ENCODE results near the gene SMARCC2.
A peak's percentile ranks its signal among the peaks of the same experiment; 100 is the strongest.

Gene SMARCC2

GRCh38 chr12:56189099-56189917 lies at the start of gene SMARCC2:
Gene SMARCC2, minus strand, starts transcription at chr12:56189483. Its CDS starts 22 bp downstream, at chr12:56189461.
- DNase-seq = peak; percentile 80

GRCh38 chr12:56237552-56237951 lies 48.3 kb upstream of the SMARCC2 start:
- no peak for DNase-seq

DNA sequence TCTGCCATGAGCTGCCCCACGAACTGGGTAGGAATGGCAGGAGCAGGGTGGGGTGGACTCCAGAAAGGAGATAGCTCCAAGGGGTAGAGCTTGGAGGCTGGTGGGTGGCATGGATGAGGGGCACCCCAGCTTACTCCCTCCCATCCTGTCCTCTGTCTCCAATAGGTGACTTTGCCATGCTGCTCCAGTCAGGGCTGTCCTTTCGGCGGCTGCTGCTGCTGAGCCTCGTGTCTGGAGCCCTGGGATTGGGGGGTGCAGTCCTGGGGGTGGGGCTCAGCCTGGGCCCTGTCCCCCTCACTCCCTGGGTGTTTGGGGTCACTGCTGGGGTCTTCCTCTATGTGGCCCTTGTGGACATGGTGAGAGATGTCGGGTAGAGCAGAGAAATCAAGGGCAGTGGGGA lies 47.7 kb upstream of the SMARCC2 start:
- no peak for DNase-seq

GRCh38 chr12:56236091-56236490 lies 46.8 kb upstream of the SMARCC2 start:
- no peak for DNase-seq

DNA sequence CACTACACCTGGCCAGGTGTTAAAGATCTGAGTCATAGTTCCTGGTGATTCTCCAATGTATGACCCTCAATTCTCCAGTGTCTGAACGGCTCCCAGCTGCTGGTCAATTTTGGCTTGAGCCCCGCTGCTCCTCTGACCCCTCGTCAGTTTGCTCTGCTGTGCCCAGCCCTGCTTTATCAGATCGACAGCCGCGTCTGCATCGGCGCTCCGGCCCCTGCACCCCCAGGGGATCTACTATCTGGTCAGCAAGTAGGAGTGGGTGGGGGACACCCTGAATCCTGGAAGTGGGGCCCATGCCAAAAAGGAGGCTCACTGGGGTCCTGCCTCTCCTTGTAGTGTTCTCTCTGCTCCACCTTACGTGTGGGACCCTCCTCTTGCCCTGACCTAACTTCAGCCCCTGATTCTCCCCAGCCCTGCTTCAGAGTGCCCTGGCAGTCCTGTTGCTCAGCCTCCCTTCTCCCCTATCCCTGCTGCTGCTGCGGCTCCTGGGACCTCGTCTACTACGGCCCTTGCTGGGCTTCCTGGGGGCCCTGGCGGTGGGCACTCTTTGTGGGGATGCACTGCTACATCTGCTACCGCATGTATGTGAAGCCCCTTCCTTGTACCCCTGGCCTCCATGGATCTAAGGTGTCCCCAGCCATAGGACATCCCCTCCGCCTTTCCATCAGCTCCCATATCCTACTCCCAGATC lies 45.6 kb upstream of the SMARCC2 start:
- no peak for DNase-seq

GRCh38 chr12:56231184-56231582 lies 41.9 kb upstream of the SMARCC2 start:
- no peak for DNase-seq

DNA sequence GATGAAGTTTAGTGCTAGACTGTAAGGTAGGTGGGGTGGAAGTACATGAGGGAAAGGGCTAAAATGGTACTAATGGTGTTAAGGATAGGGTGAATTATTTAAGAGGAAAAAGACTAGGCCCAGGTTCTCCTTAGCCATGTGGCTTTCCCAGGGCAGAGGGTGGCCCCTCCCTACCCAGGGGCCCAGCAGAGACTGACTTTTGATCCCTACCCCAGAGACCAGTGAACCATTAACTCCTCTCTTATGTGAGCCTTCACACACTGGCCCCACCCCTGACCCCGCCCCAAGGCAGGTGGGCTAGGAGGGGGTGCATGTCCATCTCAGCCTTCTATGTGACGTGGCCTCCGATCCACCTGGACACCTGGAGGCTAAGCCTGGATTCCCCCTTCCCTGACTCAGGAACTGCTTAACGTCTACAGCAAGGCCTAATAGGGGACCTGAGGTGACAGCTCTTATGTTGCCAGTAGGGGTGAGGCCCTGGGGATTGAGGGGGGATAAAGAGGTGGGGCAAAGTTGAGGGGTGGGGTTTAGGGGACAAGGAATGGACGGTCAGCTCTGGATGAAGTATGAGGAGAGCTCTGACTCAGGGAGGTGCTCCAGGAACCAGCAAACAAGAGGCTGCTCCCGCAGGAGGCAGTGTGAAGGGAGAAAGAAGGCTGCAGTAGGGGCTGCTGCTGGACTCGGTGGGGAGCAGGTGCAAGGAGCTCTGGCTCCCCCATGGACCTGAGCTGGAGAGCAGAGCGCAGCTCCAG lies 41.3 kb upstream of the SMARCC2 start:
- DNase-seq = no peak

- DNase-seq = no peak
Measured at GRCh38 chr12:56229916-56230431, 40.7 kb upstream of the SMARCC2 start, which contains the start of gene SLC39A5. Gene SLC39A5, plus strand, starts transcription at chr12:56230051. Its CDS starts 1,224 bp downstream, at chr12:56231275.

DNA sequence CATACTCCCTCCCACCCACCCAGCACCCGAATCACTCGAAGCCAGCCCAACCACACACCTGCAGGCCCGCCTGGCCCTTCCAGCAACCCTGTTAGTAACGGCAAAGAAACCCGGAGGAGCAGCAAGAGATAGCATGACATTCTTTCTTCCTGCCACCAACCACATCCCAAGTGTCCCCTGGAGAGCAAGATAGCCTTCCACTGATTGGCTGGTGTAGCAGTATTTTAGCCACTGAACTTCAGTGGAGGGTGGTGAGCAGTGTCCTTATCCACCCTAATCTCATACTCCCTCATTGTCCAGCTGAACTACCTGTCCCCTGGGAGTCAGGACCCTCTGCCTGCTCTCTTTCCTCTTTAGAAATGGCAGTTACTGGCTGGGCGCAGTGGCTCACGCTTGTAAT lies 39.8 kb upstream of the SMARCC2 start:
- no peak for DNase-seq

DNA sequence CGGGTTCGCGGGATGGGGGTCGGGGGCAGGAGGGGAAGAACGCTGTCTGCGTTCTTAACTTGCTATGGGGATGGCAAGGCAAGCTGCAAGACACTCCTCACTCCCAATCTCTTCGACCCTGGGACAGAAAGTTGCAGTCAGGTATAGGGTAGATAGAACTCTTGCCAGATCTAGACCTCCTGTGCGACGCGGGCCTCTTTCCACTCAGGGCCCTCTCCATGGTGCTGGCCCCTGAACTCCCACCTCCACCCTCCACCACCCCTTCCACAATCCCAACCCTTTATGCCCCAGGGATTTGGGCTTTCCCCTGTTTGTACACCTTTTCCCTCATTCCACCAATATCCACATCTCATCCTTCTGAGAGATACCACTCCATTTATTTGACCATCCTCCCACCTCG lies 35.7 kb upstream of the SMARCC2 start:
- no peak for DNase-seq

DNA sequence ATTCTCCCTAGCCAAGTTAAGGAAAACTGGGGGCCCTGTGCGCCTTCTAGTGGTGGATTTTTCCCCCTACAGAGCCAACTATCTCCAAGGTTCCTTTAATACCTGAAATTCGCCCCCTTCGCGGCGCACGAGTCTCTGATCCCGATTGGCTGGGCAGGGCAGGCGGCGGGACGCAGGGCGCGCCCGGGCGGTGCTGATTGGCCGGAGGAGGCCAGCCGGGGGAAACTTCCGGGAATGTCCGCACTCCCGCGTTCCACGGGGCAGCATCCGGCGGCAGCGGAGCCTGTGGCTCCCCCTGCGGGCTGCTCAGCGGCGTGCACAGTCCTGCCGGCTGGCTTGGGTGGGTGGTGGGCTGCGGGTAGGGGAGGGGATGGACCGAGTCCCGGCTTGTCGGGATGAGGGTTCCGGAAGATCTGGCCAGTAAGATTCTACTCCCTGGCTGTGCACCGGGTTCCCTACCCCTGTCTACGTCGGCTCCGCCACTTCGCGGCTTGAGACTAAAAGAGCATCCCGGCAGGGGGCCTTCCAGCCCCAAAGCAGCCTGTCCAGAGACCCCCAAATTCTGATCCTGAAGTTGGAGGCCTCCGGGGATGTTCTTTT lies 34.9 kb upstream of the SMARCC2 start, which contains the start of gene NABP2:
TSS of gene NABP2 (plus strand) at position 241 of the 600 bp plus-strand sequence. CDS start 515 bp downstream, outside the sequence.
- peak; percentile 96 for DNase-seq

GRCh38 chr12:56223571-56224101 lies 34.4 kb upstream of the SMARCC2 start:
- no peak for DNase-seq

GRCh38 chr12:56222531-56222895 lies 33.2 kb upstream of the SMARCC2 start:
- no peak for DNase-seq

- DNase-seq = peak; percentile 91
Measured at GRCh38 chr12:56221757-56222530, 32.7 kb upstream of the SMARCC2 start, which contains the start of gene RNF41. Gene RNF41, minus strand, starts transcription at chr12:56221922. Its CDS starts 7,875 bp downstream, at chr12:56214047.

DNA sequence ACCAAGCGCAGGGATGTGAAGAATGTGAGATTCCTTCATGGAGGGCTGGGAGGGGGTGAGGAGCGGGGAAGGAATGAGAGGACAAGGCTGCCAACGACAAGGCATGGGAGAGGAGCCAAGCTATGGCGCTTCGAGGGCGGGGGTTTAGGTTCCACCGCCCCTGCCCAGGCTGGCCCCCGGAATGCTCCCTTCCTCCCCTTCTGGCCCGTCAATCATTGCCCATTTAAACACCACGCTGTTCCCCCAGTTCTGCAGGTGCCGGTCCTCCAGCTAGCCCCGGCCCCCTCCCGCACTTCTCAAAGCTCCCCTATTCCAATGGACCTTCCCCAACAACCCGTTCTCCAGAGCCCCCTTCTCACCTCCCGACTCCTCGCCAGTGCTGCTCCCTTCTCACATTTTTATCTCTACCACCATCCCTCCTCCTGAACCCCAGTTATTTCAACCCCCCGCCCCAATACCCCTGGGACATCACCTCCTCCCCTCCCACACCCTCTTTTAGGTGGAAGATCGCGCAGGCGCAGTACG lies 32.0 kb upstream of the SMARCC2 start:
- no peak for DNase-seq

GRCh38 chr12:56220611-56221231 lies 31.4 kb upstream of the SMARCC2 start:
- DNase-seq = no peak

DNA sequence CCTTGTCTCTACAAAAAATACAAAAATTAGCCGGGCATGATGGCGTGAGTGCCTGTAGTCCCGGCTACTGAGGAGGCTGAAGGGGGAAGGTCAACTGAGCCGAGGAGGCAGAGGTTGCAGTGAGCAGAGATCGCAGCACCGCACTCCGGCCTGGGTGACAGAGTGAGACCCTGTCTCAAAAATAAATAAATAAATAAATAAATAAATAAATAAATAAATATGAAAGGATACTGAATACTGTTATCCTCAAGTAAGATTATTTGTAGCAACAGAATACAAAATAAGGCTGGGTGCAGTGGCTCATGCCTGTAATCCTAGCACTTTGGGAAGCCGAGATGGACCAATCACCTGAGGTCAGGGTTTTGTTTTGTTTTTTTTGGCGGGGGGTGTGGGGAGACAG lies 30.6 kb upstream of the SMARCC2 start:
- DNase-seq = no peak

DNA sequence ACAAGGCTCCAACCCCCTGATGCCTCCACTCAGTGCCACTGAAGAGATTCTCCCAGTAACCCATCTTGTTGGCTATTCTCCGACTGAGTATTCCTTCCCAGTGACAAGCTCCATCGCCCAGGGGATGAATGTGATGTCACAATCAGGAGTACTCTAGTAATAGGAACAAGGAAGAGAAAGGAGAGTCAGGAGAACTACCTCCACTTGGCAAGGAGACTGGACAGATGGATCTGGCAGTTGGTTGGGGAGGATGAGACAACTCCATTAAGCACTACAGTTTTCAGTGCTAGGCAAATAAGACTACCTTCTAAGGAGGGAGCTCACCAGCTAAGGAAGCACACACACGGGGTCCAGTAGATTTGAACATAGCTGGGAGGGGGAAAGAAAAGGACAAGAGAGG lies 27.2 kb upstream of the SMARCC2 start:
- no peak for DNase-seq

GRCh38 chr12:56213878-56214277 lies 24.6 kb upstream of the SMARCC2 start:
- no peak for DNase-seq

- no peak for DNase-seq
Measured at GRCh38 chr12:56212361-56212760, 23.1 kb upstream of the SMARCC2 start.

DNA sequence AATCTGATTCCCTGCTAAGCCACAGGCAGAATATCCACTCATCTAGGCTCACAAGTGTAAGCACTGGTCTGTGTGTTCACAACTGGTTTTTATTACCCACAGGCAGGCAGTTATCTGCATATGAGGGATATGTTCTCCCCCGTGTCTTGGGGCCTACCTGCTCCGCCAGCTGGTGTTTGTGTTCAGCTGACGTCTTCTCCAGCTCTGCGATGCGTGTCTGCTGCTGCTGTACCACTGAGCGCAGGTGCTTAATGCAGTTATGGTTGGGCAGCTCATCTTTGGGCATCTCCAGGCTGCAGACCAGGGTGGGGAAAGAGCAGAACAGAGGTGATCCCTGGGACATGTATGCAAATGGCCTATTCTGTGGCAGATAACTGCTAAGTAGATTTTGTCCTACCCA lies 18.7 kb upstream of the SMARCC2 start:
- no peak for DNase-seq

Measured in CD4-positive, alpha-beta T cell treated with Interleukin-4 for 4 hours (primary cell).